ENCODE data around the gene ONECUT3.

The ONECUT3 gene

DNA sequence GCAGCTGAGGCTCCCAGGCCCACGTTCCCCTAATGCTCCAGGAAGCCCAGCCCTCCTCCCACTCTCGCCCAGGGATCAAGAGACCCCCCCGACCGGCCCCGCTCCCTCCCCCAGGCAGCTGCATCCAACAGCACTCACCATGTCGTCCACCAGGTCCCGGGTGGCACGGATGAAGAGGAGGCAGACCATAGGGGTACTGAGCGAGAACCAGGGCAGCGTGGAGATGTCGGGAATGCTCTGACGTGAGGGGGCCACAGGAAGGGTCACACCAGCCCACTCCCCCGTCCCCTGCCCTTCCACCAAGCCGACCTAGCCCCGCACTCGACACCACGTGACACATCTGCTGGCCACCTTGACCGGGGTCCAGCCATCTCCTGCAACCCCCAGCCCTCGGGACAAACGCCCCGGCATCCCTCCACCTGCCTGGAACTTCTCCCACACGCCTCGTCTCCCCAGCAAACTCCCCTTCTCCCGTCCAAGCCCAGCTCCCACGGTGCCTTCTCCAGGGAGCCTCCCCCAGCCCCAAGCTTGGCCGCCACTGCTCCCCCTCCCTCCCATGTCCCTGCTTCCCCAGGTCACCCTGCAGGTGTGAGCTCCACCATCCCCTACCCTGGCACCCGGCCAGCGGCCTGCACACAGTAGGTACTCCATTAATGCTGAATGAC is 53.9 kb downstream of the ONECUT3 start:
- H3K9me3 ChIP-seq (replicated peaks in 1 of 2; ENCODE audit: control insufficient read depth in 2 of 2, insufficient read depth in 1 of 2, low read depth in 1 of 2, low read length in 2 of 2), result no peaks in the 10 kb centered on the region

DNA sequence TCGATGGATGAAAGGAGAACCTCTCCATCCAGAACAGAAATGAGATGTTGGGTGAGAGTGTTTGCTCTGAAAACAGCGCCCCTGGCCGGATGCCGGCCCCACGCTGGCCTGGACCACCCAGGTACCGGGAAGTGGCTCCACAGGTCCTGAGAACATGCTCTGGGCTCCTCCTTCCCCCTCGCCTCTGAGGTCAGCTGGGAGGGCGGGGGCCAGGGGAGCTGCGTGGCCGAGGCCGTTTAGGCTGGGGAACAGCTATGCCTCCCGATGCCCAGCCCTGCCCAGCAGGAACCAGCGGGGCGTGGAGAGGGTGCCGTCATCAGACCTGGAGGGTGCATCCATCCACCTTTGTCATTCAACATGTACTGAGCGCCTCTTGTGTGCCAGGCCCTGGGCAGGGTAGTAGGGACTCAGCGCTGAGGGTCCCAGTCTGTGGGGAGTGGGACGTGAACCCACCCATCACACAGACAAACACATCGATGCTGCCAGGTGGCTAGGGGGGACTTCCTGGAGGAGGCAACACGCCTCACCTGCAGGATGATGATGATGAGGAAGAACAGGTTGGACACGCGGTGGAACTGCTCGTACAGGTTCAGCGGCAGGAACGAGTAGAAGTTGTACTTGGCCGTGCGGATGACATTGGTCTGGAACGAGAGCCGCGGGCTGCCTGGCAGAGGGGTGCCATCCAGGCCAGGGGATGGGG is 54.5 kb downstream of the ONECUT3 start:
- Histone ChIP-seq H2BK12ac (ENCODE audit: low read length) (no peak overlapping the region), H3K36me3 (replicated peaks in 1 of 2; ENCODE audit: control insufficient read depth in 2 of 2, insufficient read depth in 2 of 2, low read length in 2 of 2) (no peaks in the 10 kb centered on the region), H3K4me2 (ENCODE audit: insufficient read depth, low read length, poor library complexity, severe bottlenecking) (no peak overlapping the region), H2BK15ac (ENCODE audit: low read length) (peak overlapping the region; percentile 56), H2BK120ac (ENCODE audit: low read depth, low read length) (no peak overlapping the region), H3K27me3 (ENCODE audit: control insufficient read depth in 3 of 3, insufficient read depth in 3 of 3, low read depth in 1 of 3, low read length in 3 of 3) (peaks cover 0 to 5% (median 3%) of the 10 kb centered on the region in 3 experiments), H3K79me1 (ENCODE audit: low read depth, low read length) (peaks cover 1% of the 10 kb centered on the region), H3K9ac (ENCODE audit: low read depth, low read length, poor library complexity) (no peak overlapping the region), H3K18ac (ENCODE audit: low read length) (peak overlapping the region; percentile 71), H3K9me3 (replicated peaks in 1 of 2; ENCODE audit: control insufficient read depth in 2 of 2, insufficient read depth in 1 of 2, low read depth in 1 of 2, low read length in 2 of 2) (no peaks in the 10 kb centered on the region), H3K4me3 (ENCODE audit: low read length in 2 of 2) (peak overlapping the region in 1 of 2 donors; percentile 31), H3K23ac (ENCODE audit: low read depth, low read length, poor library complexity) (peak overlapping the region; percentile 2), H3K4me1 (ENCODE audit: control insufficient read depth in 2 of 2, insufficient read depth in 1 of 2, low read depth in 1 of 2, low read length in 2 of 2) (peaks cover 0 to 6% of the 10 kb centered on the region in 2 donors), H3K14ac (ENCODE audit: low read length) (no peak overlapping the region), H4K91ac (ENCODE audit: low read depth, low read length, poor library complexity) (no peak overlapping the region), H3K27ac (replicated peaks; ENCODE audit: low read length) (no peak overlapping the region), H4K8ac (ENCODE audit: low read depth, low read length) (no peak overlapping the region), H3K4ac (ENCODE audit: low read length) (peak overlapping the region; percentile 17), H2BK5ac (ENCODE audit: low read length) (no peak overlapping the region), H2AK5ac (ENCODE audit: low read depth, low read length) (peak overlapping the region; percentile 65), H2AFZ (ENCODE audit: low read length) (no peak overlapping the region)
- no CpG with 5 or more reads among the region's 30 CpGs for WGBS, 2 donors (ENCODE audit: extremely low coverage in 2 of 2, insufficient read length in 2 of 2, insufficient replicate concordance in 1 of 2)
- no peak for DNase-seq (ENCODE audit: low spot score)

More for the DNA sequence above, 53.9 kb downstream of the ONECUT3 start:
- Histone ChIP-seq H3K4ac (ENCODE audit: low read length) (no peak overlapping the region), H3K36me3 (replicated peaks in 1 of 2; ENCODE audit: control insufficient read depth in 2 of 2, insufficient read depth in 2 of 2, low read length in 2 of 2) (no peaks in the 10 kb centered on the region), H4K91ac (ENCODE audit: low read depth, low read length, poor library complexity) (no peak overlapping the region), H3K9ac (ENCODE audit: low read depth, low read length, poor library complexity) (no peak overlapping the region), H2BK15ac (ENCODE audit: low read length) (peak overlapping the region; percentile 49), H3K4me3 (ENCODE audit: low read length in 2 of 2) (peak overlapping the region in 1 of 2 donors; percentile 17), H3K18ac (ENCODE audit: low read length) (peak overlapping the region; percentile 52), H3K23ac (ENCODE audit: low read depth, low read length, poor library complexity) (peak overlapping the region; percentile 65), H3K14ac (ENCODE audit: low read length) (no peak overlapping the region), H2BK5ac (ENCODE audit: low read length) (no peak overlapping the region), H3K4me1 (ENCODE audit: control insufficient read depth in 2 of 2, insufficient read depth in 1 of 2, low read depth in 1 of 2, low read length in 2 of 2) (peaks cover 0 to 3% of the 10 kb centered on the region in 2 donors), H3K79me1 (ENCODE audit: low read depth, low read length) (peaks cover 2% of the 10 kb centered on the region), H4K8ac (ENCODE audit: low read depth, low read length) (no peak overlapping the region), H2BK120ac (ENCODE audit: low read depth, low read length) (peak overlapping the region; percentile 1), H2AK5ac (ENCODE audit: low read depth, low read length) (peak overlapping the region; percentile 60), H3K27ac (replicated peaks; ENCODE audit: low read length) (no peak overlapping the region), H2AFZ (ENCODE audit: low read length) (no peak overlapping the region), H3K4me2 (ENCODE audit: insufficient read depth, low read length, poor library complexity, severe bottlenecking) (no peak overlapping the region), H2BK12ac (ENCODE audit: low read length) (no peak overlapping the region), H3K27me3 (ENCODE audit: control insufficient read depth in 3 of 3, insufficient read depth in 3 of 3, low read depth in 1 of 3, low read length in 3 of 3) (peaks cover 0 to 5% (median 3%) of the 10 kb centered on the region in 3 experiments)
- DNase-seq (ENCODE audit: low spot score), result no peak
- WGBS, 2 donors (ENCODE audit: extremely low coverage in 2 of 2, insufficient read length in 2 of 2, insufficient replicate concordance in 1 of 2), result no CpG with 5 or more reads among the region's 28 CpGs

DNA sequence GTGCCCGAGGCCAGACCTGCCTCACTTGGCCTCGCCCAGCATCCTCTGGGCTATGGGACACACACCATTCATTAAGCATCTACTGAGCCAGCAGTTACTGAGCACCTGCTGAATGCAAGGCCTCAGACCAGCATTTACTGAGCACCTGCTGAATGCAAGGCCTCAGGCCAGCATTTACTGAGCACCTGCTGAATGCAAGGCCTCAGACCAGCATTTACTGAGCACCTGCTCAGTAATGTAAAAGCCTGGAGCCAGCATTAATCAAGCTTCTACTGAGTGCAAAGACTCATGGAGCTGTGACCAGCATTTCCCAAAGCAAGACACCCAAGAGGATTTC is 55.1 kb downstream of the ONECUT3 start:
- no peak overlapping the region for H4K91ac ChIP-seq (ENCODE audit: low read depth, low read length, poor library complexity)
- peaks cover 0 to 5% (median 3%) of the 10 kb centered on the region in 3 experiments for H3K27me3 ChIP-seq (ENCODE audit: control insufficient read depth in 3 of 3, insufficient read depth in 3 of 3, low read depth in 1 of 3, low read length in 3 of 3)
- no peak for DNase-seq (ENCODE audit: low spot score)
- H3K4me2 ChIP-seq (ENCODE audit: insufficient read depth, low read length, poor library complexity, severe bottlenecking), result no peak overlapping the region
- no CpG with 5 or more reads among the region's 2 CpGs for WGBS, 2 donors (ENCODE audit: extremely low coverage in 2 of 2, insufficient read length in 2 of 2, insufficient replicate concordance in 1 of 2)
- H2BK15ac ChIP-seq (ENCODE audit: low read length), result no peak overlapping the region
- no peak overlapping the region for H3K14ac ChIP-seq (ENCODE audit: low read length)
- no peak overlapping the region for H2AK5ac ChIP-seq (ENCODE audit: low read depth, low read length)
- no peak overlapping the region for H3K4me3 ChIP-seq (ENCODE audit: low read length in 2 of 2)
- no peak overlapping the region for H2BK12ac ChIP-seq (ENCODE audit: low read length)
- H3K27ac ChIP-seq (replicated peaks; ENCODE audit: low read length), result no peak overlapping the region
- H3K4ac ChIP-seq (ENCODE audit: low read length), result no peak overlapping the region
- H3K18ac ChIP-seq (ENCODE audit: low read length), result no peak overlapping the region
- H4K8ac ChIP-seq (ENCODE audit: low read depth, low read length), result peak overlapping the region; percentile 0
- no peaks in the 10 kb centered on the region for H3K36me3 ChIP-seq (replicated peaks in 1 of 2; ENCODE audit: control insufficient read depth in 2 of 2, insufficient read depth in 2 of 2, low read length in 2 of 2)
- H2BK120ac ChIP-seq (ENCODE audit: low read depth, low read length), result no peak overlapping the region
- H3K4me1 ChIP-seq (ENCODE audit: control insufficient read depth in 2 of 2, insufficient read depth in 1 of 2, low read depth in 1 of 2, low read length in 2 of 2), result peaks cover 0 to 10% of the 10 kb centered on the region in 2 donors
- H3K23ac ChIP-seq (ENCODE audit: low read depth, low read length, poor library complexity), result no peak overlapping the region
- no peak overlapping the region for H3K9ac ChIP-seq (ENCODE audit: low read depth, low read length, poor library complexity)
- no peak overlapping the region for H2BK5ac ChIP-seq (ENCODE audit: low read length)
- no peaks in the 10 kb centered on the region for H3K79me1 ChIP-seq (ENCODE audit: low read depth, low read length)
- H2AFZ ChIP-seq (ENCODE audit: low read length), result no peak overlapping the region
- no peaks in the 10 kb centered on the region for H3K9me3 ChIP-seq (replicated peaks in 1 of 2; ENCODE audit: control insufficient read depth in 2 of 2, insufficient read depth in 1 of 2, low read depth in 1 of 2, low read length in 2 of 2)

DNA sequence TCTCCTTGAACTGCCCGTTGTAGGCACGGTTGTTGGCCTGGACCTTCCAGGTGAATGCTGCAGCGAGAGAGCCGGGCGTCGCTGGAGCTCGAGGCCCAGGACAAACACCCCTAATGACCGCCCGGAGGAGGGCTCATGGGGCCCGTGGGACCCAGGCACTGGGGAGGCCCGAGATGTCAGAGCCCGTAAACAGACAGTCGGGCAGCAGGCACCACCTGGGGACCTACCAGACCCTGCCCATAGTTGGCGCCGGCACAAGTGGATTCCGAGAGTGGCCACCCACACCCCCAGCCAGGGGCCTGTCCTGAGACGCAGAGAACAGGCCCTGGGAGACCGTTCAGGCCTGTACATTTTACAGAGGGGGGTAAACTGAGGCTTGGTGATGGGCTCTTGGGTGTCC is 56.4 kb downstream of the ONECUT3 start:
- H4K91ac ChIP-seq (ENCODE audit: low read depth, low read length, poor library complexity), result no peak overlapping the region
- no peak overlapping the region for H2BK12ac ChIP-seq (ENCODE audit: low read length)

More for the DNA sequence above, 56.4 kb downstream of the ONECUT3 start:
- Histone ChIP-seq H3K23ac (ENCODE audit: low read depth, low read length, poor library complexity) (no peak overlapping the region), H2AFZ (ENCODE audit: low read length) (no peak overlapping the region), H3K4me2 (ENCODE audit: insufficient read depth, low read length, poor library complexity, severe bottlenecking) (no peak overlapping the region), H4K8ac (ENCODE audit: low read depth, low read length) (no peak overlapping the region), H3K79me1 (ENCODE audit: low read depth, low read length) (no peaks in the 10 kb centered on the region), H3K14ac (ENCODE audit: low read length) (no peak overlapping the region), H3K27ac (replicated peaks; ENCODE audit: low read length) (no peak overlapping the region), H3K36me3 (replicated peaks in 1 of 2; ENCODE audit: control insufficient read depth in 2 of 2, insufficient read depth in 2 of 2, low read length in 2 of 2) (peaks cover 0 to under 1% of the 10 kb centered on the region in 2 donors), H3K9ac (ENCODE audit: low read depth, low read length, poor library complexity) (no peak overlapping the region), H3K9me3 (replicated peaks in 1 of 2; ENCODE audit: control insufficient read depth in 2 of 2, insufficient read depth in 1 of 2, low read depth in 1 of 2, low read length in 2 of 2) (peaks cover 0 to 1% of the 10 kb centered on the region in 2 donors), H3K4me1 (ENCODE audit: control insufficient read depth in 2 of 2, insufficient read depth in 1 of 2, low read depth in 1 of 2, low read length in 2 of 2) (peaks cover 0 to 10% of the 10 kb centered on the region in 2 donors), H2BK5ac (ENCODE audit: low read length) (no peak overlapping the region), H2AK5ac (ENCODE audit: low read depth, low read length) (peak overlapping the region; percentile 14), H2BK120ac (ENCODE audit: low read depth, low read length) (no peak overlapping the region), H3K4me3 (ENCODE audit: low read length in 2 of 2) (no peak overlapping the region), H2BK15ac (ENCODE audit: low read length) (peak overlapping the region; percentile 75), H3K27me3 (ENCODE audit: control insufficient read depth in 3 of 3, insufficient read depth in 3 of 3, low read depth in 1 of 3, low read length in 3 of 3) (peaks cover 0 to 5% (median 3%) of the 10 kb centered on the region in 3 experiments), H3K4ac (ENCODE audit: low read length) (no peak overlapping the region), H3K18ac (ENCODE audit: low read length) (no peak overlapping the region)
- DNase-seq (ENCODE audit: low spot score), result no peak
- WGBS, 2 donors (ENCODE audit: extremely low coverage in 2 of 2, insufficient read length in 2 of 2, insufficient replicate concordance in 1 of 2), result no CpG with 5 or more reads among the region's 18 CpGs

All from neuronal stem cell (in vitro differentiated cells).